Upper lobe of left lung (tissue), 6 donors: ENCODE results near the gene ERGIC3. TPM values are rescaled to one million over a fixed set of nuclear protein-coding genes. Genes with fewer than 3 reads are reported as not detected.

Experiments
- ATAC-seq, 2 donors: fragments of 200-7000 bp; cut with Tn5 transposase; one replicate each; pipeline ENCODE4 v1.9.1; 2022; ENCODE audit warnings: mild to moderate bottlenecking in 2 of 2, moderate library complexity in 2 of 2; ENCODE audit not compliant: low FRiP score in 2 of 2
- DNase-seq, 2 donors: peaks; one replicate each; pipeline ENCODE4 v3.0.0-alpha.2; 2019 to 2020
- H3K27ac ChIP-seq, 4 donors: fragments of 200-600 bp; sonication (generic); one replicate each; pipeline ENCODE4 v1.5.1; 2016 to 2019
- H3K27me3 ChIP-seq, 4 donors: fragments of 200-600 bp; sonication (generic); one replicate each; pipeline ENCODE4 v1.5.1; 2017 to 2019
- H3K36me3 ChIP-seq, 4 donors: fragments of 200-600 bp; sonication (generic); one replicate each; pipeline ENCODE4 v1.5.1; 2016 to 2019
- H3K4me1 ChIP-seq, 4 donors: fragments of 200-600 bp; sonication (generic); one replicate each; pipeline ENCODE4 v1.5.1; 2018 to 2019
- H3K4me3 ChIP-seq, 4 donors: fragments of 200-600 bp; sonication (generic); one replicate each; pipeline ENCODE4 v1.5.1; 2017 to 2019; ENCODE audit warnings: mild to moderate bottlenecking in 2 of 4, moderate library complexity in 1 of 4
- H3K9me3 ChIP-seq, 4 donors: fragments of 200-600 bp; sonication (generic); one replicate each; pipeline ENCODE4 v1.5.1; 2018 to 2019
- EP300 ChIP-seq, 4 donors: sonication (generic); formaldehyde crosslinking; IDR thresholded peaks; one replicate each; pipeline ENCODE4 v1.5.1; 2017; ENCODE audit warnings: antibody characterized with exemption in 4 of 4, control low read depth in 2 of 4
- POLR2A ChIP-seq, 4 donors: fragments of 450-650 bp; IDR thresholded peaks; one replicate each; pipeline ENCODE4 v1.5.1; 2016 to 2017; ENCODE audit warnings: antibody characterized with exemption in 4 of 4, mild to moderate bottlenecking in 2 of 4
- POLR2AphosphoS5 ChIP-seq, 2 donors: sonication (generic); formaldehyde crosslinking; IDR thresholded peaks; one replicate each; pipeline ENCODE4 v1.5.1; 2017; ENCODE audit warnings: antibody characterized with exemption in 2 of 2
- WGBS, 2 donors: methylation state at CpG; one replicate each; pipeline ENCODE4 v1.1.5; 2017 to 2018; 5-methylcytosine and 5-hydroxymethylcytosine counted together
- small RNA-seq, 4 donors: library from RNA; depleted of rRNA; stranded (forward); fragments of <200 nt; gene quantifications; one replicate each; pipeline ENCODE3, GENCODE V24; 2016
- total RNA-seq, 6 donors: library from RNA; depleted of rRNA in 4 of 6; stranded (reverse); fragments of >200 nt in 4 of 6; gene quantifications; one replicate each; pipeline versions ENCODE4 v1.1.0 to v1.2.1, GENCODE V29; 2016 to 2021
- TF ChIP-seq, protein P1 (sequence below), 6 experiments: fragments of 450-650 bp in 4 of 6; fragments of 200-600 bp in 2 of 6; sonication (generic) in 2 of 6; IDR thresholded peaks; one replicate each; pipeline ENCODE4 v1.5.1; 2016 to 2019; ENCODE audit warnings: antibody characterized with exemption in 6 of 6
- donor health status: DM: no; HTN: no; CAD: no; lungs with moderate emphysema.
- donor health status: DM: no; HTN: yes; CAD: no; lungs with severe emphysema.

The ERGIC3 gene
- total RNA-seq, 6 donors from 2014 or later = 115 to 223 (median 179) TPM

GRCh38 chr20:35606127-35606526, 64.2 kb downstream of the ERGIC3 start:
- TF ChIP-seq, protein P1, sequence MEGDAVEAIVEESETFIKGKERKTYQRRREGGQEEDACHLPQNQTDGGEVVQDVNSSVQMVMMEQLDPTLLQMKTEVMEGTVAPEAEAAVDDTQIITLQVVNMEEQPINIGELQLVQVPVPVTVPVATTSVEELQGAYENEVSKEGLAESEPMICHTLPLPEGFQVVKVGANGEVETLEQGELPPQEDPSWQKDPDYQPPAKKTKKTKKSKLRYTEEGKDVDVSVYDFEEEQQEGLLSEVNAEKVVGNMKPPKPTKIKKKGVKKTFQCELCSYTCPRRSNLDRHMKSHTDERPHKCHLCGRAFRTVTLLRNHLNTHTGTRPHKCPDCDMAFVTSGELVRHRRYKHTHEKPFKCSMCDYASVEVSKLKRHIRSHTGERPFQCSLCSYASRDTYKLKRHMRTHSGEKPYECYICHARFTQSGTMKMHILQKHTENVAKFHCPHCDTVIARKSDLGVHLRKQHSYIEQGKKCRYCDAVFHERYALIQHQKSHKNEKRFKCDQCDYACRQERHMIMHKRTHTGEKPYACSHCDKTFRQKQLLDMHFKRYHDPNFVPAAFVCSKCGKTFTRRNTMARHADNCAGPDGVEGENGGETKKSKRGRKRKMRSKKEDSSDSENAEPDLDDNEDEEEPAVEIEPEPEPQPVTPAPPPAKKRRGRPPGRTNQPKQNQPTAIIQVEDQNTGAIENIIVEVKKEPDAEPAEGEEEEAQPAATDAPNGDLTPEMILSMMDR (IDR thresholded peaks at IDR 0.05) = no peak
- TF ChIP-seq POLR2AphosphoS5 (IDR thresholded peaks at IDR 0.05) (no peak), EP300 (IDR thresholded peaks at IDR 0.05) (no peak), POLR2A (IDR thresholded peaks at IDR 0.05) (no peak)
- WGBS, 2 donors = 97 to 100% methylated on average over 3 to 4 of the region's 4 CpGs
- ATAC-seq (no peak), DNase-seq (no peak)
- H3K4me1 ChIP-seq = peaks cover 6 to 13% (median 11%) of the 10 kb centered on the region in 4 donors
- no peaks in the 10 kb centered on the region for H3K36me3 ChIP-seq
- H3K27ac ChIP-seq = no peak overlapping the region
- H3K4me3 ChIP-seq = no peak overlapping the region
- no peaks in the 10 kb centered on the region for H3K9me3 ChIP-seq
- H3K27me3 ChIP-seq = peaks cover 0 to 7% (median 2%) of the 10 kb centered on the region in 4 donors

Small RNA genes within 50 kb of the gene (small RNA-seq; reads per million reads assigned to genes)
- 0 reads per million in 4 donors for gene RPL37P1

Other genes starting within 250 kb of the ERGIC3 start
- gene FAM83C, start 249.7 kb upstream of the ERGIC3 start, total RNA-seq = not detected
- 10 to 100 TPM; 22.0 to 96.4 (median 42.9) TPM for gene UQCC1, start 130.1 kb upstream of the ERGIC3 start, total RNA-seq
- 1 to 10 TPM in 2 of 6 donors, under 1 TPM in 3, not detected in 1; 0.14 to 1.9 (median 0.59) TPM for gene GDF5, start 103.8 kb upstream of the ERGIC3 start, total RNA-seq
- gene CEP250, start 86.5 kb upstream of the ERGIC3 start, total RNA-seq = 10 to 100 TPM; 15.4 to 66.6 (median 29.6) TPM
- gene C20orf173, start 12.4 kb upstream of the ERGIC3 start, total RNA-seq = not detected
- gene SPAG4, start 73.8 kb downstream of the ERGIC3 start, total RNA-seq = 10 to 100 TPM in 2 of 6 donors, 1 to 10 TPM in 4; 2.7 to 48.2 (median 4.8) TPM
- gene CPNE1, start 122.8 kb downstream of the ERGIC3 start, total RNA-seq = 100 to 1,000 TPM in 5 of 6 donors, 10 to 100 TPM in 1; 48.8 to 210 (median 177) TPM
- 10 to 100 TPM; 14.1 to 64.9 (median 31.4) TPM for gene RBM12, start 122.8 kb downstream of the ERGIC3 start, total RNA-seq
- 10 to 100 TPM; 16.2 to 90.1 (median 22.6) TPM for gene NFS1, start 157.3 kb downstream of the ERGIC3 start, total RNA-seq
- 100 to 1,000 TPM; 105 to 213 (median 134) TPM for gene ROMO1, start 157.3 kb downstream of the ERGIC3 start, total RNA-seq
- gene RBM39, start 200.2 kb downstream of the ERGIC3 start, total RNA-seq = 100 to 1,000 TPM; 220 to 925 (median 266) TPM
- 10 to 100 TPM; 29.9 to 65.9 (median 42.5) TPM for gene PHF20, start 229.9 kb downstream of the ERGIC3 start, total RNA-seq